Cardiac fibroblast (primary cell): Measurements from ENCODE around the gene THPO.
A peak's percentile ranks its signal among the peaks of the same experiment; 100 is the strongest.

Source experiments
- DNase-seq, 2 donors: peaks; one replicate each; pipeline versions ENCODE4 v3.0.0 to v3.0.0-alpha.2; 2010; ENCODE audit warnings: low read depth in 2 of 2
- H3K4me3 ChIP-seq, 2 donors: replicated peaks in 1 of 2; 1 replicate in 1 of 2; 2 replicates in 1 of 2; pipeline ENCODE4 v1.5.1; 2011; ENCODE audit warnings: low read depth in 2 of 2, low read length in 2 of 2, mild to moderate bottlenecking in 2 of 2, moderate library complexity in 1 of 2
- CTCF ChIP-seq: IDR thresholded peaks from one replicate; pipeline ENCODE4 v1.5.1; 2011; ENCODE audit warnings: low read depth, mild to moderate bottlenecking, low read length, inconsistent platforms

The THPO gene

GRCh38 chr3:184366619-184367289 is 11.3 kb downstream of the THPO start:
- no peak overlapping the region for H3K4me3 ChIP-seq
- DNase-seq, result peak in 1 of 2 donors; percentile 68
- no peak for TF ChIP-seq CTCF

GRCh38 chr3:184362668-184363546 is 15.1 kb downstream of the THPO start:
- peak; percentile 98 for DNase-seq
- peak overlapping the region; percentile 81 to 83 for H3K4me3 ChIP-seq
- TF ChIP-seq CTCF, result peak; percentile 68

- peak overlapping the region; percentile 81 to 83 for H3K4me3 ChIP-seq
- TF ChIP-seq CTCF, result no peak
- DNase-seq, result peak; percentile 60 to 66
These were observed 15.9 kb downstream of the THPO start for GRCh38 chr3:184361932-184362667.

GRCh38 chr3:184361532-184361931 is 16.5 kb downstream of the THPO start, which contains the start of the genes CLCN2 and POLR2H:
TSS of gene CLCN2 (minus strand) at chr3:184361605. CDS start at chr3:184361479, 126 bp downstream.
TSS of gene POLR2H (plus strand) at chr3:184361710. CDS start at chr3:184363493, 1,783 bp downstream.
- peak in 1 of 2 donors; percentile 71 for DNase-seq
- no peak for TF ChIP-seq CTCF

GRCh38 chr3:184360929-184361531 is 17.0 kb downstream of the THPO start:
- H3K4me3 ChIP-seq, result peak overlapping the region; percentile 74 to 81
- no peak for TF ChIP-seq CTCF
- DNase-seq, result no peak

More at GRCh38 chr3:184361532-184361931, 16.5 kb downstream of the THPO start, which contains the start of the genes CLCN2 and POLR2H:
- peak within 1 kb of the TSS; percentile 81 to 83 for H3K4me3 ChIP-seq
